ENCODE results near the gene PHOX2B. TPM values are rescaled to one million over a fixed set of nuclear protein-coding genes. Genes with fewer than 3 reads are reported as not detected.

PHOX2B gene
- total and polyA plus RNA-seq, 9 of the 15 experiments (the other 6 are each of a cell fraction or from before 2014, with no cell fraction given): not detected

DNA sequence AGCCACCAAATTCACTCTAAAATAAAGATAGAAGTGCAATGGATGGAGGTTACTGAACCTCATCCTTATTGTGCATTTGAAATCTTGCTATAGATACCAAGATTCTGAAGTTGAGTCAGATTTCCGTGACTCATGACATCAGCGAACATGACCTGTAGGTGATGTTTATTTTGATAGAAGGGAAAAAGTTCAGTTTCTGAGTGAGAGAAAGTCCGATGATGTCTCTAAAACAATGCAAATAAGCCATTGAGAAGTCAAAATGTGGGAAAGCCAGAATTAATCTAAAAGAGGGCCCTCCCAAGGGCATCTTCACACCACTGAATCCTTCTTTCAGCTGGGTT is 20.0 kb downstream of the PHOX2B start:
- ChIA-PET POLR2A (no interaction called here), CTCF (ENCODE audit: low intra/inter-chr PET ratio) (no interaction called here)
- BruUV-seq (replicated peaks): no TSS peak
- ATAC-seq (no peak), DNase-seq (ENCODE audit: extremely low read depth in 1 of 4, low spot score in 3 of 4) (no peak), FAIRE-seq (no peak)
- Histone ChIP-seq H4K20me1 (replicated peaks; ENCODE audit: control insufficient read depth, insufficient read depth, low read length) (no peaks in the 10 kb centered on the region), H2AFZ (ENCODE audit: low read depth, low read length) (no peak overlapping the region), H3K9me3 (replicated peaks; ENCODE audit: control insufficient read depth, insufficient read depth, low read depth, low read length) (no peaks in the 10 kb centered on the region), H3K27me3 (ENCODE audit: control insufficient read depth in 2 of 2, insufficient read depth in 2 of 2, low read length in 2 of 2) (no peaks in the 10 kb centered on the region), H3K4me1 (replicated peaks in 1 of 2; ENCODE audit: control insufficient read depth in 2 of 2, insufficient read depth in 2 of 2, low read length in 2 of 2) (no peaks in the 10 kb centered on the region), H3K9ac (ENCODE audit: insufficient read depth in 1 of 2, low read depth in 2 of 2, low read length in 2 of 2) (no peak overlapping the region), H3K36me3 (ENCODE audit: control insufficient read depth, insufficient read depth, low read length) (no peaks in the 10 kb centered on the region), H3K9me1 (ENCODE audit: control insufficient read depth, insufficient read depth, low read length) (no peaks in the 10 kb centered on the region), H3K27ac (ENCODE audit: extremely low read depth, low read depth, low read length) (no peak overlapping the region), H3K4me2 (ENCODE audit: insufficient read depth, low read length) (no peak overlapping the region), H3K79me2 (ENCODE audit: control insufficient read depth, insufficient read depth, low read length) (no peaks in the 10 kb centered on the region), H3K4me3 (no peak overlapping the region)
- WGBS (ENCODE audit: insufficient coverage, low coverage, missing lambda C conversion rate): 0% methylated on average over 3 of the region's 3 CpGs
- in situ Hi-C loops (cut with MboI): no loop called here
- intact Hi-C loops (cut with micrococcal nuclease): no loop called here
- TF ChIP-seq ZBTB8A (IDR thresholded peaks at IDR 0.05; ENCODE audit: partially characterized antibody): no peak
- TF ChIP-seq ZNF436 (CRISPR knock-in tag; IDR thresholded peaks at IDR 0.05): no peak
- TF ChIP-seq NRF1 (conservative IDR thresholded peaks at IDR 0.05 in 1 of 2, IDR thresholded peaks at IDR 0.05 in 1 of 2): no peak
- no peak for TF ChIP-seq KAT2B (IDR thresholded peaks at IDR 0.05; ENCODE audit: low read depth, low read length)
- TF ChIP-seq NBN (IDR thresholded peaks at IDR 0.05; ENCODE audit: low read depth): no peak
- TF ChIP-seq, protein P1, sequence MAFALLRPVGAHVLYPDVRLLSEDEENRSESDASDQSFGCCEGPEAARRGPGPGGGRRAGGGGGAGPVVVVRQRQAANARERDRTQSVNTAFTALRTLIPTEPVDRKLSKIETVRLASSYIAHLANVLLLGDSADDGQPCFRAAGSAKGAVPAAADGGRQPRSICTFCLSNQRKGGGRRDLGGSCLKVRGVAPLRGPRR (CRISPR knock-in tag; IDR thresholded peaks at IDR 0.05): no peak
- TF ChIP-seq BRD4 (IDR thresholded peaks at IDR 0.05): no peak
- no peak for TF ChIP-seq ETS2 (tag; IDR thresholded peaks at IDR 0.05; ENCODE audit: borderline replicate concordance, poor library complexity, severe bottlenecking)
